OCI-LY1 (cell line): Measurements from ENCODE around the gene TBC1D14.

Source experiments
- H2AFZ ChIP-seq: fragments of 200-600 bp; sonication (generic), shearing (Covaris generic); 2 replicates; pipeline ENCODE4 v1.6.0; 2014; ENCODE audit warnings: antibody characterized with exemption, mild to moderate bottlenecking, low read length
- H3F3A ChIP-seq: fragments of 200-600 bp; sonication (generic), shearing (Covaris generic); 2 replicates; pipeline ENCODE4 v1.6.0; 2014; ENCODE audit warnings: mild to moderate bottlenecking, antibody characterized with exemption, low read length, moderate library complexity; ENCODE audit not compliant: insufficient read depth
- H3K27ac ChIP-seq: fragments of 200-600 bp; sonication (generic); 2 replicates; pipeline ENCODE4 v1.5.1; 2014; ENCODE audit warnings: low read length, mixed run types, mild to moderate bottlenecking, low read depth; ENCODE audit not compliant: poor library complexity, severe bottlenecking
- H3K27me3 ChIP-seq: fragments of 200-600 bp; sonication (generic); 2 replicates; pipeline ENCODE4 v1.6.0; 2014; ENCODE audit warnings: antibody characterized with exemption, mild to moderate bottlenecking, low read length, moderate library complexity; ENCODE audit not compliant: insufficient read depth
- H3K36me3 ChIP-seq: fragments of 200-600 bp; sonication (generic); 2 replicates; pipeline ENCODE4 v1.6.1; 2014; ENCODE audit warnings: mild to moderate bottlenecking, antibody characterized with exemption, low read length, moderate library complexity, mixed read lengths; ENCODE audit not compliant: insufficient read depth
- H3K4me1 ChIP-seq: fragments of 200-600 bp; sonication (generic); 2 replicates; pipeline ENCODE4 v1.5.1; 2014; ENCODE audit warnings: mild to moderate bottlenecking, low read length, moderate library complexity; ENCODE audit not compliant: insufficient read depth, severe bottlenecking
- H3K4me2 ChIP-seq: fragments of 200-600 bp; sonication (generic), shearing (Covaris generic); 2 replicates; pipeline ENCODE4 v1.6.1; 2014; ENCODE audit warnings: low read length
- H3K4me3 ChIP-seq: fragments of 200-600 bp; sonication (generic); 2 replicates; pipeline ENCODE4 v1.5.1; 2014; ENCODE audit warnings: low read length, low read depth, mild to moderate bottlenecking, mixed read lengths; ENCODE audit not compliant: poor library complexity, severe bottlenecking
- H3K79me2 ChIP-seq: fragments of 200-600 bp; shearing (Covaris generic); 2 replicates; pipeline ENCODE4 v1.6.1; 2016; ENCODE audit warnings: mixed run types, low read length, mixed read lengths; ENCODE audit not compliant: insufficient read depth
- H3K9ac ChIP-seq: fragments of 200-600 bp; sonication (generic), shearing (Covaris generic); 2 replicates; pipeline ENCODE4 v1.6.1; 2014; ENCODE audit warnings: mild to moderate bottlenecking, low read length, mixed read lengths
- H3K9me2 ChIP-seq: fragments of 200-600 bp; sonication (generic), shearing (Covaris generic); 2 replicates; pipeline ENCODE4 v1.6.1; 2014; ENCODE audit warnings: low read depth, mild to moderate bottlenecking, low read length, mixed read lengths
- H3K9me3 ChIP-seq: fragments of 200-600 bp; shearing (Covaris generic); 2 replicates; pipeline ENCODE4 v1.6.1; 2014; ENCODE audit warnings: low read length, mixed read lengths
- H4K20me1 ChIP-seq: fragments of 200-600 bp; sonication (generic), shearing (Covaris generic); 2 replicates; pipeline ENCODE4 v1.6.0; 2016; ENCODE audit warnings: mild to moderate bottlenecking, low read length; ENCODE audit not compliant: insufficient read depth
- CTCF ChIP-seq: fragments of 200-600 bp; sonication (generic), shearing (Covaris generic); IDR thresholded peaks from 2 replicates; pipeline ENCODE4 v1.5.1; 2017; ENCODE audit warnings: mild to moderate bottlenecking, antibody characterized with exemption, low read length, moderate library complexity, mixed read lengths
- EZH2 ChIP-seq: fragments of 200-600 bp; sonication (generic), shearing (Covaris generic); IDR thresholded peaks from 2 replicates; pipeline ENCODE4 v1.8.0; 2017; ENCODE audit warnings: borderline replicate concordance, mixed run types, mild to moderate bottlenecking, antibody characterized with exemption, low read length, moderate library complexity, mixed read lengths

Gene TBC1D14

GRCh38 chr4:6943885-6944225 is 34.2 kb downstream of the TBC1D14 start:
- Histone ChIP-seq H3K9me3 (no peaks in the 10 kb centered on the region), H3F3A (no peaks in the 10 kb centered on the region), H3K4me2 (no peak overlapping the region), H3K27ac (no peak overlapping the region), H3K9ac (no peak overlapping the region), H3K79me2 (no peaks in the 10 kb centered on the region), H3K4me3 (no peak overlapping the region), H3K4me1 (peaks cover 36% of the 10 kb centered on the region), H3K9me2 (no peaks in the 10 kb centered on the region), H4K20me1 (no peaks in the 10 kb centered on the region), H3K36me3 (no peaks in the 10 kb centered on the region), H3K27me3 (no peaks in the 10 kb centered on the region), H2AFZ (no peak overlapping the region)
- TF ChIP-seq CTCF (no peak), EZH2 (no peak)

GRCh38 chr4:6944301-6945051 is 34.9 kb downstream of the TBC1D14 start:
- no peaks in the 10 kb centered on the region for H3F3A ChIP-seq
- H3K36me3 ChIP-seq, result no peaks in the 10 kb centered on the region
- no peak overlapping the region for H2AFZ ChIP-seq
- H3K9ac ChIP-seq, result no peak overlapping the region
- no peak overlapping the region for H3K4me2 ChIP-seq
- no peaks in the 10 kb centered on the region for H4K20me1 ChIP-seq
- no peaks in the 10 kb centered on the region for H3K79me2 ChIP-seq
- H3K9me3 ChIP-seq, result no peaks in the 10 kb centered on the region
- no peak overlapping the region for H3K4me3 ChIP-seq
- H3K9me2 ChIP-seq, result no peaks in the 10 kb centered on the region
- no peak overlapping the region for H3K27ac ChIP-seq
- peaks cover 32% of the 10 kb centered on the region for H3K4me1 ChIP-seq
- TF ChIP-seq EZH2, result no peak
- TF ChIP-seq CTCF, result no peak
- no peaks in the 10 kb centered on the region for H3K27me3 ChIP-seq

- no peaks in the 10 kb centered on the region for H3K9me2 ChIP-seq
- no peaks in the 10 kb centered on the region for H4K20me1 ChIP-seq
- no peaks in the 10 kb centered on the region for H3K9me3 ChIP-seq
- peaks cover 26% of the 10 kb centered on the region for H3K4me1 ChIP-seq
- H3K27ac ChIP-seq, result no peak overlapping the region
- H3K27me3 ChIP-seq, result no peaks in the 10 kb centered on the region
- H3K36me3 ChIP-seq, result no peaks in the 10 kb centered on the region; the same call in 1 of the 2 replicates
- H3K79me2 ChIP-seq, result no peaks in the 10 kb centered on the region
- no peak overlapping the region for H3K4me2 ChIP-seq
- H2AFZ ChIP-seq, result no peak overlapping the region
- no peaks in the 10 kb centered on the region for H3F3A ChIP-seq
- H3K4me3 ChIP-seq, result no peak overlapping the region
- no peak overlapping the region for H3K9ac ChIP-seq
- TF ChIP-seq CTCF (no peak), EZH2 (no peak)
These were observed 35.4 kb downstream of the TBC1D14 start for GRCh38 chr4:6945052-6945409.
